ENCODE data around the gene SPAG16.

SPAG16 gene

DNA sequence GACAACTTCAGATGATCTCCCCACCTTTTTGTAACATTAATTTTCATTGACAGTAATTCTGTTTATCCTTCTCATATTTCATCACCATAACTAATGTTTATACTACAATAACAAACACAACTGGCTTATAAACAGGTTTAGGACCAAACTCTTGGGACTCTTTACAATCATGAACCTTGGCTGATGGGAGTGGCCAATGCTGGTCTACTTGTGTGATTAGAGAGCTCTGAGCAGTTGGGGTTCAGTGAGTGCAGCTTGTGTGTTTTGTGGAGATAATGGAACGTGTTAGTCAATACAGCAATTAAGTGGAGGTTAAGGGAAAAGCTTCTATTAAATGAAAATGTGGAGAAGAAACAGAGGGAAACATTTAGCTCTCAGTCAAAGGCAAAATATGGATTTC lies 207.1 kb downstream of the SPAG16 start:
- no peak for DNase-seq (ENCODE audit: low read depth, low spot score)
- Histone ChIP-seq H3K4me1 (ENCODE audit: insufficient read depth, insufficient read length) (no peaks in the 10 kb centered on the region), H3K9me3 (ENCODE audit: insufficient read depth, low read length) (no peaks in the 10 kb centered on the region), H3K9ac (ENCODE audit: insufficient read length, low read depth) (no peak overlapping the region), H3K36me3 (ENCODE audit: insufficient read depth, insufficient read length, low read length) (no peaks in the 10 kb centered on the region), H3K4me3 (ENCODE audit: insufficient read length, low read depth) (no peak overlapping the region), H3K27me3 (ENCODE audit: insufficient read depth, insufficient read length) (no peaks in the 10 kb centered on the region)
- TF ChIP-seq ZNF274 (IDR thresholded peaks at IDR 0.05; ENCODE audit: low read depth, low read length) = no peak

DNA sequence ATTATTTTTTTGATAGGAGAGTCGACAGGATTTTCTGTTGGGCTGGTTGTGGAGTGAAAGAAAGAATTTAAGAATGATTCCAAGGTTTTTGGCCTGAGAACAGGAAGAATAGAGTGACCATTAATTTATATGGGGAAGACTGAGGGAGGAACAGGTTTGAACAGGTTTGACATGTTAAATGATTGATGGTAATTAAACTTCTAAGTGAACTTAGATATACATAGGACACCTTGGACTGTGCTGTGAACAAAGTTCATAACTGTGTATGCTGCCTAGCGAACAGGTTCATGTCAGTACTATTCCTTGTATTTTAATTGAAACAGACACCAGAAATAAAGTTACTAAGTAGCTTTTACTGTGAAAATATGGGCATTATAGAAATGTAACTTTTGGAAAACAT lies 212.0 kb downstream of the SPAG16 start:
- TF ChIP-seq ZNF274 (IDR thresholded peaks at IDR 0.05; ENCODE audit: low read depth, low read length) = no peak
- no peak for TF ChIP-seq SUZ12 (IDR thresholded peaks at IDR 0.05; ENCODE audit: extremely low read depth, insufficient read depth, insufficient read length)
- no peak for TF ChIP-seq YY1 (IDR thresholded peaks at IDR 0.05; ENCODE audit: insufficient read depth, insufficient read length)
- no peak for DNase-seq (ENCODE audit: low read depth, low spot score)
- no peaks in the 10 kb centered on the region for H3K36me3 ChIP-seq (ENCODE audit: insufficient read depth, insufficient read length, low read length)
- H3K4me3 ChIP-seq (ENCODE audit: insufficient read length, low read depth) = no peak overlapping the region
- H3K9ac ChIP-seq (ENCODE audit: insufficient read length, low read depth) = no peak overlapping the region
- H3K4me1 ChIP-seq (ENCODE audit: insufficient read depth, insufficient read length) = no peaks in the 10 kb centered on the region
- no peaks in the 10 kb centered on the region for H3K27me3 ChIP-seq (ENCODE audit: insufficient read depth, insufficient read length)
- no peaks in the 10 kb centered on the region for H3K9me3 ChIP-seq (ENCODE audit: insufficient read depth, low read length)

DNA sequence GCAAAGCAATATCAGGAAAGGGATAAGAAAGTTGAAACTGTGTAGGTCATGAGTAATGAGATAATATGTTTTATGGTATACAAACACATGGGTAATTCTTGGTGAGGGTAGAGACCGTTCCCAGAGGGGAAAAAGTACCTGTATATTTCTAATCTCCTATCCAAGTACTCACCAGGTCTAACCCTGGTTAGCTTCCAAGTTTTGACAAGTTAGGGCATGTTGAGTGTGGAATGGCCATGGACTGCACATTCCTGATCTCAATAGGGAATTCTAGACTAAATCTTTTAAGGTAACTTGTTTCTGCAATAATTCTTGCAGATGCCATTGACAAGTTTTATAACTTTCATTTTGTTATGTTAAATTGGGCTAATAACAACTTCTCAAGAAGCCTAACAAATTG lies 216.6 kb downstream of the SPAG16 start:
- Histone ChIP-seq H3K4me3 (ENCODE audit: insufficient read length, low read depth) (no peak overlapping the region), H3K4me1 (ENCODE audit: insufficient read depth, insufficient read length) (no peaks in the 10 kb centered on the region), H3K27me3 (ENCODE audit: insufficient read depth, insufficient read length) (no peaks in the 10 kb centered on the region), H3K36me3 (ENCODE audit: insufficient read depth, insufficient read length, low read length) (no peaks in the 10 kb centered on the region), H3K9ac (ENCODE audit: insufficient read length, low read depth) (no peak overlapping the region), H3K9me3 (ENCODE audit: insufficient read depth, low read length) (no peaks in the 10 kb centered on the region)
- TF ChIP-seq SUZ12 (IDR thresholded peaks at IDR 0.05; ENCODE audit: extremely low read depth, insufficient read depth, insufficient read length) = no peak
- TF ChIP-seq YY1 (IDR thresholded peaks at IDR 0.05; ENCODE audit: insufficient read depth, insufficient read length) = no peak
- TF ChIP-seq ZNF274 (IDR thresholded peaks at IDR 0.05; ENCODE audit: low read depth, low read length) = no peak
- DNase-seq (ENCODE audit: low read depth, low spot score) = no peak

DNA sequence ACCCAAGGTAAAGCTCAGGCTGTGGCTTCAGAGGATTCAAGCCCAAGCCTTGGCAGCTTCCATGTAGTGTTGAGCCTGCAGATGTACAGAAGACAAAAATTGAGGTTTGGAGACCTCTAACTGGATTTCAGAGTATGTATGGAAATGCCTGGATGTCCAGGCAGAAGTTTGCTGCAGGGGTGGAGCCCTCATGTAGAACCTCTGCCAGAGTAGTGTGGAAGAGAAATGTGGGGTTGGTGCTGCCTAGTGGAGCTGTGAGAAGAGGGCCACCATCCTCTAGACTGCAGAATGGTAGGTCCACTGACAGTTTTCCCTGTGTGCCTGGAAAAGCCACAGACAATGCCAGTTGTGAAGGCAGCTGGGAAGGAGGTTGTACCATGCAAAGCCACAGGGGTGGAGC lies 239.9 kb downstream of the SPAG16 start:
- Histone ChIP-seq H3K36me3 (ENCODE audit: insufficient read depth, insufficient read length, low read length) (no peaks in the 10 kb centered on the region), H3K9me3 (ENCODE audit: insufficient read depth, low read length) (peaks cover 17% of the 10 kb centered on the region), H3K27me3 (ENCODE audit: insufficient read depth, insufficient read length) (no peaks in the 10 kb centered on the region), H3K4me3 (ENCODE audit: insufficient read length, low read depth) (no peak overlapping the region), H3K9ac (ENCODE audit: insufficient read length, low read depth) (no peak overlapping the region), H3K4me1 (ENCODE audit: insufficient read depth, insufficient read length) (no peaks in the 10 kb centered on the region)
- TF ChIP-seq YY1 (IDR thresholded peaks at IDR 0.05; ENCODE audit: insufficient read depth, insufficient read length) = no peak
- no peak for TF ChIP-seq SUZ12 (IDR thresholded peaks at IDR 0.05; ENCODE audit: extremely low read depth, insufficient read depth, insufficient read length)
- no peak for TF ChIP-seq ZNF274 (IDR thresholded peaks at IDR 0.05; ENCODE audit: low read depth, low read length)
- DNase-seq (ENCODE audit: low read depth, low spot score) = no peak

DNA sequence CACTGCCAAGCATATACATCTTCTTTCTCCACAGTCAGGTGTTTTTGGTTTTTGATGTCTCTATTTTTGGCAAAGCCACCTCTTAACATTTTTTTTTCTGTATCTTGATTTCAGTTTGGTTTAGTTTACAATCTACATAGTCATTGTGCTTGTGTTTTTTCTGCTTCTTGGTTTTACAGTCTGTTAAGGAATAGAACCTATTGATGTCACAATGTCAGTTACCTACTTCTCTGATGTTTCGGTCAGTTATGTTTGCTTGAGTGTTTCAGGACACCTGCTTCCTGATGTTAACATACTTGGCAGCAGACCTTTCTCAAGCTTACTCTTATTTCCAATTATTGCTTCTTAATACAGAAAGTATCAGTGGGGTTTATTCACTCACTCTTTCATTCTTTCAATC lies 253.3 kb downstream of the SPAG16 start:
- Histone ChIP-seq H3K4me1 (ENCODE audit: insufficient read depth, insufficient read length) (no peaks in the 10 kb centered on the region), H3K36me3 (ENCODE audit: insufficient read depth, insufficient read length, low read length) (no peaks in the 10 kb centered on the region), H3K4me3 (ENCODE audit: insufficient read length, low read depth) (no peak overlapping the region), H3K27me3 (ENCODE audit: insufficient read depth, insufficient read length) (no peaks in the 10 kb centered on the region), H3K9ac (ENCODE audit: insufficient read length, low read depth) (no peak overlapping the region), H3K9me3 (ENCODE audit: insufficient read depth, low read length) (no peaks in the 10 kb centered on the region)
- DNase-seq (ENCODE audit: low read depth, low spot score) = no peak
- TF ChIP-seq ZNF274 (IDR thresholded peaks at IDR 0.05; ENCODE audit: low read depth, low read length) (no peak), YY1 (IDR thresholded peaks at IDR 0.05; ENCODE audit: insufficient read depth, insufficient read length) (no peak), SUZ12 (IDR thresholded peaks at IDR 0.05; ENCODE audit: extremely low read depth, insufficient read depth, insufficient read length) (no peak)

DNA sequence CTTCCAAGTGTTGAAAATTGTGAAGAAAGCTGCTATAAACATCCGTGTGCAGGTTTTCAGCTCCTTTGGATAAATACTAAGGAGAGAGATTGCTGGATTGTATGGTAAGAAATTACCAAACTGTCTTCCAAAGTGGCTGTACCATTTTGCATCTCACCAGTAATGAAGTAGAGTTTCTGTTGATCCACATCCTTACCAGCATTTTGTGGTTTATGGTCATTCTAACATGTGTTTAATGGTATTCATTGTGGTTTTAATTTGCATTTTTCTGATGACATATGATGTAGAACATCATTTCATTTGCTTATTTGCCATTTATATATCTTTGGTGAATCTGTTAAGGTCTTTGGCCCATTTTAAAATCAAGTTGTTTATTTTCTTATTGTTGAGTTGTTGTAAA lies 260.7 kb downstream of the SPAG16 start:
- H3K36me3 ChIP-seq (ENCODE audit: insufficient read depth, insufficient read length, low read length) = no peaks in the 10 kb centered on the region
- no peaks in the 10 kb centered on the region for H3K9me3 ChIP-seq (ENCODE audit: insufficient read depth, low read length)
- TF ChIP-seq YY1 (IDR thresholded peaks at IDR 0.05; ENCODE audit: insufficient read depth, insufficient read length) (no peak), SUZ12 (IDR thresholded peaks at IDR 0.05; ENCODE audit: extremely low read depth, insufficient read depth, insufficient read length) (no peak), ZNF274 (IDR thresholded peaks at IDR 0.05; ENCODE audit: low read depth, low read length) (no peak)
- no peak overlapping the region for H3K9ac ChIP-seq (ENCODE audit: insufficient read length, low read depth)
- DNase-seq (ENCODE audit: low read depth, low spot score) = no peak
- no peaks in the 10 kb centered on the region for H3K4me1 ChIP-seq (ENCODE audit: insufficient read depth, insufficient read length)
- no peak overlapping the region for H3K4me3 ChIP-seq (ENCODE audit: insufficient read length, low read depth)
- no peaks in the 10 kb centered on the region for H3K27me3 ChIP-seq (ENCODE audit: insufficient read depth, insufficient read length)

DNA sequence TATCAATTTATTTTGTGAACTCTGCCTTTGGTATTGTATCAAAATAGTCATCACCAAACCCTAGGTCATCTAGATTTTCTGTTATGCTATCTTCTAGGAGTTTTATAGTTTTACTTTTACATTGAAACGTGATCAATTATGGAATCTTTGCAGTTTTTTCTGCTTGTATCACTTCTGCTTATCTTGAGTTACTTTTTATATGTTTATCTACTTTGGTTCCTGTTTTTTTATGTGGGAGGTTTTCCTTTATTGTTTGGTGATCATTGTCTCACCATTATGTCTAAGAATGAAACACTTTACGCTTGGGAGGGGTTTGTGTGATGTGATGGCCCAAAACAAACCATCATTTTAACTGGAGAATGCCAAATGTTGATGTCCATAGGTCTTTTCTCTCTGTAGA lies 261.2 kb downstream of the SPAG16 start:
- Histone ChIP-seq H3K27me3 (ENCODE audit: insufficient read depth, insufficient read length) (no peaks in the 10 kb centered on the region), H3K9ac (ENCODE audit: insufficient read length, low read depth) (no peak overlapping the region), H3K36me3 (ENCODE audit: insufficient read depth, insufficient read length, low read length) (no peaks in the 10 kb centered on the region), H3K4me3 (ENCODE audit: insufficient read length, low read depth) (no peak overlapping the region), H3K4me1 (ENCODE audit: insufficient read depth, insufficient read length) (no peaks in the 10 kb centered on the region), H3K9me3 (ENCODE audit: insufficient read depth, low read length) (no peaks in the 10 kb centered on the region)
- no peak for TF ChIP-seq YY1 (IDR thresholded peaks at IDR 0.05; ENCODE audit: insufficient read depth, insufficient read length)
- no peak for DNase-seq (ENCODE audit: low read depth, low spot score)

DNA sequence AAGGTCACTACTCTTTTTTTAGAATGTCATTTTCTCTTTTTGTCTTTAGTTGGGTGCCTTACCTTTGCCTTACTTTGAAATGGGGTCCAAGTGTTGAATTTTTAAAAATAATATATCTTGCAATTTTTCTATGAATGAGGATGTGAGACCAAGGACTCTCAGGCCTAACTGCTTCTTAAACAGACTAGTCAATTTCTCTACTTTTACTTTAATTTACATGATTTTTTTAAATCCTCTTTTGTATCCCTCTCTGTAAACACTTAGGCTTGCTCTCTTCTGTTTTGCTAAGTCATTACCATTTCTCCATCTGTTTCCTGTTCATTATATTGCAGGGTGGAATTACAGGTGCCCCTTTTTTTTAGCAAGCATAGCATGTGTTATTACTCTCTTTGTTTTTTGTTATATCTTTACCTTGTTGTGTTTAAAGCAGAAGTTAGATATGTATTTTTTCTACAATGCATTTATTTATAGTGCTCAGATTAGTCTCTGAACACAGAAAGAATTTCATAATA lies 261.8 kb downstream of the SPAG16 start:
- TF ChIP-seq SUZ12 (IDR thresholded peaks at IDR 0.05; ENCODE audit: extremely low read depth, insufficient read depth, insufficient read length) = no peak
- no peak for TF ChIP-seq YY1 (IDR thresholded peaks at IDR 0.05; ENCODE audit: insufficient read depth, insufficient read length)
- no peak for TF ChIP-seq ZNF274 (IDR thresholded peaks at IDR 0.05; ENCODE audit: low read depth, low read length)
- Histone ChIP-seq H3K9me3 (ENCODE audit: insufficient read depth, low read length) (no peaks in the 10 kb centered on the region), H3K36me3 (ENCODE audit: insufficient read depth, insufficient read length, low read length) (no peaks in the 10 kb centered on the region), H3K4me3 (ENCODE audit: insufficient read length, low read depth) (no peak overlapping the region), H3K9ac (ENCODE audit: insufficient read length, low read depth) (no peak overlapping the region), H3K27me3 (ENCODE audit: insufficient read depth, insufficient read length) (no peaks in the 10 kb centered on the region), H3K4me1 (ENCODE audit: insufficient read depth, insufficient read length) (no peaks in the 10 kb centered on the region)
- DNase-seq (ENCODE audit: low read depth, low spot score) = no peak

All from NT2/D1 (cell line).